Activated T-helper 17 cell treated with anti-CD3 and anti-CD28 coated beads, Interleukin-2, amount 50 U/mL, for 72 hours (primary cell): ENCODE measurements around the gene POGZ. TPM values are rescaled to one million over a fixed set of nuclear protein-coding genes. Genes with fewer than 3 reads are reported as not detected.
A peak's percentile ranks its signal among the peaks of the same experiment; 100 is the strongest.
"Not testable (repeated sequence)": the region's sequence is repeated elsewhere in the genome, so short reads cannot be mapped to it uniquely, and the experiment has no call there.

Experiments used
- ATAC-seq: fragments of 150-1000 bp; cut with Tn5 transposase; replicated peaks from 2 replicates; pipeline ENCODE4 v1.10.0; 2021; ENCODE audit warnings: mild to moderate bottlenecking, moderate library complexity
- H3K27ac Mint-ChIP-seq: one replicate; pipeline ENCODE4 v1.8.0; 2022; ENCODE audit warnings: mixed read lengths
- H3K27me3 Mint-ChIP-seq: one replicate; pipeline ENCODE4 v1.8.0; 2022; ENCODE audit warnings: mixed read lengths
- H3K36me3 Mint-ChIP-seq: one replicate; pipeline ENCODE4 v1.8.0; 2022; ENCODE audit warnings: low read depth, mild to moderate bottlenecking, mixed read lengths
- H3K4me1 Mint-ChIP-seq: one replicate; pipeline ENCODE4 v1.8.0; 2022; ENCODE audit warnings: mixed read lengths
- H3K4me3 Mint-ChIP-seq: one replicate; pipeline ENCODE4 v1.8.0; 2022; ENCODE audit warnings: mild to moderate bottlenecking, mixed read lengths
- H3K9me3 Mint-ChIP-seq: one replicate; pipeline ENCODE4 v1.8.0; 2022; ENCODE audit warnings: mixed read lengths
- total RNA-seq, 2 donors: library from RNA; stranded (reverse); gene quantifications; one replicate each; pipeline ENCODE4 v1.2.3, GENCODE V29; 2022

The POGZ gene
- total RNA-seq, 2 donors from 2014 or later: 87.5 to 93.4 TPM

DNA sequence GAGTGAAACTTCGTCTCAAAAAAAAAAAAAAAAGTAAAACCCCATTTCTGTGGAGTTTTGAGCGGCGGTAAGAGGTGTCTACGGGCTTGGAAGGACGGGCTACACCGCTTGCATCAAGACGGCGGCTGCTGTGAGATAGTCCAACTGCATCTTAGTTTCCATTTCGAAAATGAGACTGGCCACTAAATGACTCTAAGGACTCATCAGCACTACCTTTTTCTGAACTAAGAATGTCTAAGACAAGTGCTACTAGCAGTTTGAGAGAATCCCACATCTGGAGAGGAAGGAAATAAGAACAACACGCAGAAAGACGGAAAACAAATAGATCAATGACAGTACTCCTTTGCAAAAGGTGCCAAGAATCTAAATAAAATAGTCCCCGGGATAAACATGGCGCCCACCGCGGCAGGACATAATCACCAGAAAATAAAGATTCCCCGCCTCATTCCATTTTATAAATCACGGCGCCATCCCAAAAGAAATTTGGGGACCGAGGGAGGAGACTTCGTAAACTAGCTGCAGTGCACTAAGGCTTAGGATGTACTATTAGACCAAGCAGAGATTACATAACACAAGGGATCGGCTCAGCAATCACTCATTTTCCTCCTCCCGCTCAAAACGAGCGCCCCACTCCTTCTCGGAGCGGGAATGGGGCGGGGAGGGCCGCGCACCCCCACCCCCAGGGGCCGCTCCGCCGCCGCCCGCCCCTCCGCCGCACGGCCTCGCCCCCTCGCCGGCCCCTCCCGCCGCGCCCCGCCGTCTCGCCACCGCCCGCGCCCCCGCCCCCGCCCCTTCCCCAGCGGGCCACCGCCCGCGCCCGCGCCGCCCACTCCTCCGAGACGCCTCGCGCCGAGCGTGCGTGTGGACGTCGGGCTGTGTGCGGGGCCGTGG, 1.1 kb downstream of the POGZ start:
- H3K9me3 Mint-ChIP-seq: peaks cover 5% of the 10 kb centered on the region
- peaks cover 12% of the 10 kb centered on the region for H3K4me1 Mint-ChIP-seq
- ATAC-seq: peak; percentile 79
- H3K27me3 Mint-ChIP-seq: peaks cover 9% of the 10 kb centered on the region
- peak overlapping the region; percentile 96 for H3K4me3 Mint-ChIP-seq
- peak overlapping the region; percentile 99 for H3K27ac Mint-ChIP-seq
- peaks cover 34% of the 10 kb centered on the region for H3K36me3 Mint-ChIP-seq

DNA sequence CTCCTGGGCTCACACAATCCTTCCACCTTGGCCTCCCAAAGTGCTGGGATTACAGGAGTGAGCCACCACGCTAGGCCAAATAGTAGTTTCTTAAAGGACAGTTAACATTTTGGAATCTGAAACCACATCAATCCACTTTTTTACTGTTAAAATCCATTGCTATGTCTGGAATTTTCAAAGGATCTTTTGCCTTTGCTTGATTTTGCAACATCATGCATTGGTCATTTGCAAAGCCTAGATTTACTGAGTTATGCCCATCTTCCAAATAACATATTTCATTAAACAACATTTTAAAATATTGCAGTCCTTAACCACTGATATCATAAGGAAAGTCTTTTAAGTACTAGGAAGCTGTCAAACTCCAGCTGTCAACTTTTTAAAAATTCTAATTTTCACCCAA, 3.3 kb downstream of the POGZ start:
- H3K4me3 Mint-ChIP-seq: no peak overlapping the region
- H3K9me3 Mint-ChIP-seq: peaks cover 5% of the 10 kb centered on the region
- H3K4me1 Mint-ChIP-seq: peaks cover 12% of the 10 kb centered on the region
- ATAC-seq: no peak
- no peak overlapping the region for H3K27ac Mint-ChIP-seq
- H3K36me3 Mint-ChIP-seq: peaks cover 34% of the 10 kb centered on the region
- no peaks in the 10 kb centered on the region for H3K27me3 Mint-ChIP-seq

DNA sequence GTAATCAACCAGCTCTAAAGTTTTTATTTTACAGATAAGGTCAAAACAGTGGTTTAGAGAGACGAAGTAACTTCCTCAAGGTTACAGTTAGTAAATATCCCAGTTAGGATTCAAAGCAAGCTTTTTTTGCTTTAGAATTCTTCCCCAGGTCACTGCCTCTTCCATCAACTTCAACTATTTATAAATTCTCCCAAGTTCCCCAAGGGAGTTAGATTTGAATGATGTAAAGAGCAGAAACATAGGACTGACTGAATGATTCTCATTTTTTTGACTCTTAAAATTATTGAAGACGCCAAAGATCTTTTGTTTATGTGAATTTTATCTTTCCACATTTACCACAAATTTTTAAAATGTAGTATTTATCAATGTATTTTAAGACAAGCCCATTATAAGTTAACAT, 4.1 kb downstream of the POGZ start:
- ATAC-seq: no peak
- Mint-ChIP-seq H3K27ac (no peak overlapping the region), H3K4me1 (peaks cover 12% of the 10 kb centered on the region), H3K4me3 (no peak overlapping the region), H3K27me3 (no peaks in the 10 kb centered on the region), H3K9me3 (peaks cover 5% of the 10 kb centered on the region), H3K36me3 (peaks cover 41% of the 10 kb centered on the region)

DNA sequence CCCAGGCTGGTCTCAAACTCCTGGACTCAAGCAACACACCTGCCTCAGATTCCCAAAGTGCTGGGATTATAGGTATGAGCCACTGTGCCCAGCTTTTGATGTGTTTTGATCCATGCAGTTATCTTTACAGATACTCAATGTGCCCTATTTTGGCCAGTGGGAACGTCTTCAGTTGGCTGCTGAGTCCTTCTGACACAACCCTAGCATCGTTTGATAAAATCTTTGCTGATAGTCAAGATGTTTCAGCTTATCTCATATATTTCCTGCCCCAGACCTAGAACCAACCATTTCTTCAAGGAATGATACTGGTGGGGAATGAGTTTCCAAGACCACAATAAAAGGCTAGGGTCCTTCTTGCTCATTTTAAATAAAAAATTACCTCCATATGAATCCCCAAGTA, 11.6 kb downstream of the POGZ start:
- H3K9me3 Mint-ChIP-seq: no peaks in the 10 kb centered on the region
- H3K36me3 Mint-ChIP-seq: peaks cover 19% of the 10 kb centered on the region
- no peak overlapping the region for H3K4me3 Mint-ChIP-seq
- peak overlapping the region; percentile 48 for H3K27ac Mint-ChIP-seq
- ATAC-seq: no peak
- peaks cover 11% of the 10 kb centered on the region for H3K4me1 Mint-ChIP-seq
- H3K27me3 Mint-ChIP-seq: no peaks in the 10 kb centered on the region

DNA sequence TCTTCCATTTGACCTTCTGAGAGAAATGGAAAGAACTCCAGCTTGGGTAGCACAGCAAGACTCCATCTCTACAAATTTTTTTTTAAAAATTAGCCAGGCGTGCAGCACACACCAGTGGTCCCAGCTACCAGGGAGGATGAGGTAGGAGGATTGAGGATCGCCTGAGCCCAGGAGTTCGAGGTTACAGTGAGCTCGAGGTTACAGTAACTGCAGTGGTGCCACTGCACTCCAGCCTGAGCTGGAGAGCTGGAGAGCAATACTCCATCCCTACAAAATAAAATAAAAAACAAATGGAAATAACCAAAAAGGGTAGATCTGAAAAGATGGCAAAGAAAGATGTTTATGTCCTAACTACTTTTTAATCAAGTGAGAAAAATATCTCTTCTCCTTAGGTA, 14.5 kb downstream of the POGZ start:
- H3K4me3 Mint-ChIP-seq: peak overlapping the region; percentile 31

DNA sequence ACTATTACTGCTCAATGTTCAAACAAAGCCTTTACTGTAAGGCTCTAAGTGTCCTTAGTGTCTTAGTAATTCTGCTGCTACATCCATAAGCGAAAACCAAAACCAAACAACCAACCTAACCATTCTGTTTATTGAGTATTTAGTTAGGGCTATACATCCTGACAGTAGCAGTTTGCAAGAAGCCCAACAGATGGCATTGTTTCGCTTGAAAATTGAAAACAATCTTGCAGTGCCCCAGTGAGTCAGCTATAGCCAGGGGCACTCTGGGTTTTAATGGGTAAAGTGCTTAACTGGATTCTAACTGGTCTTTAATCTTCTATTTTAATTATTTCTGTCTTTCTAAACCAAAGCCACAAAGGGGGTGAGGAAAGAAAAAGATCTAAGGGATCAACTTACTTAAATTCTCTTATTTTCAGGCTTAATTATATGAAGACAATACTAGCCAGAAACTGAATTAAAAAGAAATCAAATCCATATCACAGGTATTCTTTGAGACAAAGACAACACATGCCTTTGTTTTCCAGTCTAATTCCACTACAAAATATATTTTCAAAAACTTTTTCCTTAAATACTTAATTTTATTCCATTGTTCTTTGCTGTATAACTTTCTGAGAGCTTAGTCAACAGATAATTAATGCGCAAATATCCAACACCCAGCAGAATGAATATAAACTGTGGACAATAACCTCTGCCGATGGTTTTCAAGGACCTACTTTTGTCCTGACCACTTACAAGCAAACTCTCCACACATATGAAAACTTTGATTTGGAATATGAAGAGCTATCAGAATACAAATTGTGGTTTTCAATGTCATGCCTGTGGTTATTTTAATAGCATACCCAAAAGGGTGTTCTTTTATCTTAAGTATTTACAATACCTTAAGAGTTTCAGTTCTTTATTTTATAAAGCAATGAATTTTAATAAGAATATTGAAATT, 15.2 kb downstream of the POGZ start:
- ATAC-seq: peak; percentile 94
- Mint-ChIP-seq H3K27ac (no peak overlapping the region), H3K4me1 (peaks cover 17% of the 10 kb centered on the region), H3K36me3 (peaks cover 42% of the 10 kb centered on the region), H3K4me3 (peak overlapping the region; percentile 31), H3K9me3 (no peaks in the 10 kb centered on the region), H3K27me3 (no peaks in the 10 kb centered on the region)

More for the DNA sequence above, 14.5 kb downstream of the POGZ start:
- peaks cover 38% of the 10 kb centered on the region for H3K36me3 Mint-ChIP-seq
- no peak overlapping the region for H3K27ac Mint-ChIP-seq
- no peak for ATAC-seq
- H3K27me3 Mint-ChIP-seq: no peaks in the 10 kb centered on the region
- H3K4me1 Mint-ChIP-seq: peaks cover 18% of the 10 kb centered on the region
- H3K9me3 Mint-ChIP-seq: no peaks in the 10 kb centered on the region

DNA sequence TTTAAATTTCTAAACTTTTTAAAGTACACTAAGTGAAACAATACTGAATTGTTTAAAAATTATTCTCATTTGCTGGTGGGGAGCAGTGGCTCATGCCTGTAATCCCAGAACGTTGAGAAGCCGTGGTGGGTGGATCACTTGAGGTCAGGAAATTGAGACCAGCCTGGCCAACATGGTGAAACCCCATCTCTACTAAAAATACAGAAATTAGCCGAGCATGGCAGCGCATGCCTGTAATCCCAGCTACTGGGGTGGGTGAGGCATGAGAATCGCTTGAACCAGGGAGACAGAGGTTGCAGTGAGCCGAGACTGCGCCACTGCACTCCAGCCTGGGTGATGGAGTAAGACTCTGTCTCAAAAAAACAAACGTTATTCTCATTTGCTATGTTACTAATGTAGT, 21.9 kb downstream of the POGZ start:
- Mint-ChIP-seq H3K36me3 (peaks cover 58% of the 10 kb centered on the region), H3K4me3 (peak overlapping the region; percentile 5), H3K27ac (peak overlapping the region; percentile 30), H3K4me1 (peaks cover 20% of the 10 kb centered on the region)
- not testable (repeated sequence) for ATAC-seq, H3K27me3 Mint-ChIP-seq, H3K9me3 Mint-ChIP-seq

DNA sequence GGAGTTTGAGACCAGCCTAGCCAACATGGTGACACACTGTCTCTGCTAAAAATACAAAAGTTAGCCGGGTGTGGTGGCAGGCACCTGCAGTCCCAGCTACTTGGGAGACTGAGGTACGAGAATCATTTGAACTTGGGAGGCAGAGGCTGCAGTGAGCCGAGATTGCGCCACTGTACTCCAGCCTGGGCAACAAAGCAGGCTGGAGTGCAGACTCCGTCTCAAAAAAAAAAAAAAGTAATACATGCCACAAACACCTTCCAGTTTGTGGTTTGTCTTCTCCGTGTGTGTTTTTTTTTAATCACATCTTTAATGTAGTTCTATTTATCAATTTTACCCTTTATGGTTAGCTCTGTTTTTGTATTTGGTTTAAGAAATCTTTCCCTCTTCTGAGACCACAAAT, 22.3 kb downstream of the POGZ start:
- no peak for ATAC-seq
- peaks cover 20% of the 10 kb centered on the region for H3K4me1 Mint-ChIP-seq
- H3K36me3 Mint-ChIP-seq: peaks cover 57% of the 10 kb centered on the region
- H3K9me3 Mint-ChIP-seq: no peaks in the 10 kb centered on the region
- H3K27ac Mint-ChIP-seq: no peak overlapping the region
- no peak overlapping the region for H3K4me3 Mint-ChIP-seq
- H3K27me3 Mint-ChIP-seq: no peaks in the 10 kb centered on the region

DNA sequence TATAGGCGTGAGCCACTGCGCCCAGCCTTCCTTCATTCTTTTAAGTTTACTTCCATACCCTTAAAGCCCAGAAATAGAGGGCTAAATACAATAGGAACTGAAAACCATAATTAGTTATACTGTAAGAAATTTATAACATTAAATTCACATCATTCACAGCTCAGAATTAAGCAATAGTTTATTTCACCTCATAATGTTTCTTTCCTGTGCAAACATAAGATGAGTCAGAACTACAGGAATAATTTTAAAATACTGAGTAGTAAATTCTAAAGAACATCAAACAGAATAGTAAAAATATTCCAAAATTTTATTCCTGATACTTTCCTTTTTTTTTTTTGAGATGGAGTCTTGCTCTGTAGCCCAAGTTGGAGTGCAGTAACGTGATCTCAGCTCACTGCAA, 24.1 kb downstream of the POGZ start:
- Mint-ChIP-seq H3K4me1 (peaks cover 13% of the 10 kb centered on the region), H3K9me3 (no peaks in the 10 kb centered on the region), H3K4me3 (no peak overlapping the region), H3K27me3 (no peaks in the 10 kb centered on the region), H3K27ac (no peak overlapping the region), H3K36me3 (peaks cover 54% of the 10 kb centered on the region)
- no peak for ATAC-seq

DNA sequence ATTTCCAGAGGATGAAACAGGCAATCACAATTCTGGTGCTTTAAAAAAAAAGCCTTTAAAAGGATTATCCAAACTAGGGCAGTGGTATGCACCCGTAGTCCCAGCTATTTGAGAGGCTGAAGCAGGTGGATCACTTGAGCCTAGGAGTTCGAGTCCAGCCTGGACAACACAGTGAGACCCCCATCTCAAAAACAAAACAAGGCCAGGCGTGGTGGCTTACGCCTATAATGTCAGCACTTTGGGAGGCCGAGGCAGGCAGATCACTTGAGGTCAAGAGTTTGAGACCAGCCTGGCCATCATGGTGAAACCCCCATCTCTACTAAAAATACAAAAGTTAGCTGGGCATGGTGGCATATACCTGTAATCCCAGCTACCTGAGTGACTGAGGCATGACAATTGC, 25.5 kb downstream of the POGZ start:
- H3K36me3 Mint-ChIP-seq: peaks cover 54% of the 10 kb centered on the region
- ATAC-seq, H3K4me1 Mint-ChIP-seq, H3K4me3 Mint-ChIP-seq, H3K27ac Mint-ChIP-seq, H3K27me3 Mint-ChIP-seq, H3K9me3 Mint-ChIP-seq: not testable (repeated sequence)

DNA sequence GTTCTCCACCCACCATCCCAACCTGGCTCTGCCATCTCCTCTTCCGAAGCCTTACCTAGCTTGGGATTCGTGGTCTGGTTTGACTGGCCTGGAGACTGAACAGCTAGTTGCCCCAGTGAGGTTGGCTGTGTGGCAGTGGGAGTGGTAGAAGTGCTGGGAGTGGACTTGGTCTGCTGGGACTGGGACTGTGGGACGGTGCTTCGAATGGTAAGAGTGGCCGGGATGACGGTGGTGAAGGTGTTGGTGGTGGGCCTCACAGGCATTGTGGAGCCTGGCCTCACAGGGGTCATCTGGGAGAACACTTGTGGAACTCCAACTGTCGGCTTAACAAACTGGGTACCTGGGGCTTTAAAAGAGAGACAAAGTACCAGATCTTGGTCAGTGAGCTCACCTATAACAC, 31.2 kb downstream of the POGZ start:
- H3K9me3 Mint-ChIP-seq: no peaks in the 10 kb centered on the region
- no peaks in the 10 kb centered on the region for H3K4me1 Mint-ChIP-seq
- no peaks in the 10 kb centered on the region for H3K27me3 Mint-ChIP-seq
- H3K27ac Mint-ChIP-seq: no peak overlapping the region
- H3K36me3 Mint-ChIP-seq: peaks cover 89% of the 10 kb centered on the region
- no peak for ATAC-seq
- H3K4me3 Mint-ChIP-seq: no peak overlapping the region

DNA sequence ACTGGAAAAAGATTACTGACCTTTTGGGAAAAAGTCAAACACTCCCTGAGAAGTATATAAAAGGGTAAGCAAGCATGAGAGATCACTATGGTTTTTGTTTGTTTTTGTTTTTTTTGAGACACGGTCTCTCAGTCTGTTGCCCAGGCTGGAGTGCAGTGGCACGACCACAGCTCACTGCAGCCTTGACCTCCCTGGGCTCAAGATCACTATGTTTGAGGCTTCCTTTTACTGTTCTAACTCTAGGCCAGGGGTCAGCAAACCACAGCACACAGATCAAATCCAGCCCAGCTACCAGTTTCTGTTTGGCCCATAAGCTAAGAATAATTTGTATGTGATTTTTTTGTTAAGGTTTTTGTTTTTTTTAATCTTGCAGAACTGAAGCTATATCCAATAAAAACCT, 34.2 kb downstream of the POGZ start:
- no peaks in the 10 kb centered on the region for H3K27me3 Mint-ChIP-seq
- no peaks in the 10 kb centered on the region for H3K9me3 Mint-ChIP-seq
- no peak overlapping the region for H3K4me3 Mint-ChIP-seq
- peak overlapping the region; percentile 71 for H3K27ac Mint-ChIP-seq
- no peaks in the 10 kb centered on the region for H3K4me1 Mint-ChIP-seq
- peaks cover 100% of the 10 kb centered on the region for H3K36me3 Mint-ChIP-seq
- no peak for ATAC-seq

DNA sequence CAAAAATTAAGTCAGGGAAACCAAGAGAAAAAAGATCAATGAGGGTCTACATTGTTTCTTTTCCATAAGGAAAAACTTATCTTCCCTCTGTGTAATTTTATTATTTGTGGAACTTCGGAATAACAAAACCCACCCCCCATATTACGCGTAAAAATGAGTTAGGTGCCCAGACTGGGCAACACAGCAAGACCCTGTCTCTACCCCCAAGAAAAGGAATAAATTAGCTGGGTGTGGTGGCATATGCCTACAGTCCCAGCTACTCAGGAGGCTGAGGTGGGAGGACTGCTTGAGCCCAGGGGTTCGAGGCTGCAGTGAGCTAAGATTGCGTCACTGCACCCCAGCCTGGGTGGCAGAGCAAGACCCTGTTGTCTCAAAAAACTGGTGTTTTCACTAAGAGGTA, 39.5 kb downstream of the POGZ start:
- ATAC-seq: no peak
- H3K36me3 Mint-ChIP-seq: peaks cover 93% of the 10 kb centered on the region

DNA sequence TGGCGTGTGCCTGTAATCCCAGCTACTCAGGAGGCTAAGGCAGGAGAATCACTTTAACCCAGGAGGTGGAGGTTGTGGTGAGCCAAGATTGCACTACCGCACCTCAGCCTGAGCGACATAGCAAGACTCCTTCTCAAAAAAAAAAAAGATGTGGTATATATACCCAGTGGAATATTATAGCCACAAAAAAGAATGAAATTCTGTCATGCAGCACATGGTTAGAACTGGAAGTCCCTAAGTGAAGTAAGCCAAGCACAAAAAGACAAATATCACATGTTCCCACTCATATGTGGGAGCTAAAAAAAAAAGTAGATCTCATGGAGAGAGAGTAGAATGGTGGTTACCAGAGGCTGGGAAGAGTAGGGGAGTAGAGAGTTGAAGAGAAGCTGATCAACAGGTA, 41.2 kb downstream of the POGZ start:
- H3K4me1 Mint-ChIP-seq: no peaks in the 10 kb centered on the region
- no peaks in the 10 kb centered on the region for H3K9me3 Mint-ChIP-seq
- H3K36me3 Mint-ChIP-seq: peaks cover 93% of the 10 kb centered on the region
- H3K4me3 Mint-ChIP-seq: no peak overlapping the region
- H3K27me3 Mint-ChIP-seq: no peaks in the 10 kb centered on the region
- H3K27ac Mint-ChIP-seq: no peak overlapping the region
- no peak for ATAC-seq

More for the DNA sequence above, 39.5 kb downstream of the POGZ start:
- Mint-ChIP-seq H3K4me1 (no peaks in the 10 kb centered on the region), H3K4me3 (no peak overlapping the region), H3K27me3 (no peaks in the 10 kb centered on the region), H3K27ac (no peak overlapping the region), H3K9me3 (no peaks in the 10 kb centered on the region)

DNA sequence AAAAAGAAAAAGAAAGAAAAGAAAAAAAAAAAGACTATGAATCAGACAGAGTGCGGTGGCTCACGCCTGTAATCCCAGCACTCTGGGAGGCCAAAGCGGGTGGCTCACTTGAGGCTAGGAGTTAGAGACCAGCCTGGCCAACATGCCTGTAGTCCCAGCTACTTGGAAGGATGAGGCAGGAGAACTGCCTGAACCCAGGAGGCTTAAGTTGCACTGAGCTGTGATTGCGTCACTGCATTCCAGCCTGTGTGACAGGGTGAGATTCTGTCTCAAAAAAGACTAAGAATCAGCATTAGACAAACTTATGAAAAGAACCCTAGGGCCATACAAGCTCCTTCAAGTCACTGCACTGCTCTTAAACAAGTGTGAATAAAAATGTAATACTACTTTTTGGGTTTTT, 43.1 kb downstream of the POGZ start:
- H3K27me3 Mint-ChIP-seq: no peaks in the 10 kb centered on the region
- no peaks in the 10 kb centered on the region for H3K9me3 Mint-ChIP-seq
- no peaks in the 10 kb centered on the region for H3K4me1 Mint-ChIP-seq
- H3K4me3 Mint-ChIP-seq: no peak overlapping the region
- peaks cover 93% of the 10 kb centered on the region for H3K36me3 Mint-ChIP-seq
- H3K27ac Mint-ChIP-seq: no peak overlapping the region
- no peak for ATAC-seq
